Measurements from ENCODE around the gene MCFD2. TPM values are rescaled to one million over a fixed set of nuclear protein-coding genes. Genes with fewer than 3 reads are reported as not detected.

MCFD2 gene
- total and polyA plus RNA-seq, 8 donors: 13.3 to 127 (median 43.3) TPM

DNA sequence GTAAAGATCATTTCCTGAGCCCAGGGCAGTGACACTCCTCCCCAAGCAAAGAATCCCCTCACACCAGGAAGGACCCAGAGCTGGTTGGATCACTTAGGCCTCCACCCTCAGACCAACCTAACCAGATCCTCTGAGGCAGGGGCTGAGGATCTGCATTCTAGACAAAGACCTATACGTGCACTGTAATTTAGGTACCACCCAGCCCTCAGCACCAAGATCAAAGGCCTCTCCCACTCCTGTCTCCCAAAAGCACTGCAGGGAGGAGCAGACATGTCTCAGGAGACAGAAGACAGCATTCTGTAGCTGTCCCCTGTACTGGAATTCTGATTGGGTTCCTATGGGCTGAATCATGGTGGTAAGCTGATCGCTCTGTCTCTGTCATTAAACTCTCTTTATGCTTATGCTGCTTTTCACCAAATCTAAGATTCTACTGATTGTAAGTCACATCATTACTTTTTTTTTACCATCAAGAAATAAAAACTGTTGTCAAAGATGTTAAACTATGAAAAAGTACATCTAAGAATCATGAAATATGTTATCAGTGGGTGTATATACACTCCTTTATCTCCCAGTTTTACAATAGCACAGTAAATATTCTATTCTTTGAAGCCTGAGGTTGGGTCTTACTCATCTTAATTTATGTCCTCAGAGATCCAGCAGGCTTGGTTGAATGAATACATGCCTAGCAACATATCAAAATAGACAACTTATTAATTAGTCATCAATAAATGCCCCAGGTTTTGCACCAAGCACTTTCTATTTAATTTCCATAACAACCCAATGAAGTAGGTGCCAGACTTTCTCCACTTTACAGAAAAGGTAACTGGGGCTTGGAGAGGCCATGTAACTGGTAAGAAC, 28.3 kb downstream of the MCFD2 start:
- no peak for DNase-seq
- WGBS, 5 donors: 73 to 98% (median 96%) methylated on average over 2 of the region's 2 CpGs
- Histone ChIP-seq H3K27ac (no peak overlapping the region), H3K4me3 (no peak overlapping the region), H3K27me3 (no peaks in the 10 kb centered on the region), H3K4me1 (peaks cover 0 to 7% (median 2%) of the 10 kb centered on the region in 4 donors), H3K9me3 (no peaks in the 10 kb centered on the region), H3K36me3 (no peaks in the 10 kb centered on the region)
- intact Hi-C loops (cut with DNase I; ENCODE audit: low total_unique reads): no loop called here
- TF ChIP-seq EP300 (IDR thresholded peaks at IDR 0.05) (no peak), POLR2AphosphoS5 (IDR thresholded peaks at IDR 0.05) (no peak), POLR2A (IDR thresholded peaks at IDR 0.05) (no peak)
- TF ChIP-seq, protein P1, sequence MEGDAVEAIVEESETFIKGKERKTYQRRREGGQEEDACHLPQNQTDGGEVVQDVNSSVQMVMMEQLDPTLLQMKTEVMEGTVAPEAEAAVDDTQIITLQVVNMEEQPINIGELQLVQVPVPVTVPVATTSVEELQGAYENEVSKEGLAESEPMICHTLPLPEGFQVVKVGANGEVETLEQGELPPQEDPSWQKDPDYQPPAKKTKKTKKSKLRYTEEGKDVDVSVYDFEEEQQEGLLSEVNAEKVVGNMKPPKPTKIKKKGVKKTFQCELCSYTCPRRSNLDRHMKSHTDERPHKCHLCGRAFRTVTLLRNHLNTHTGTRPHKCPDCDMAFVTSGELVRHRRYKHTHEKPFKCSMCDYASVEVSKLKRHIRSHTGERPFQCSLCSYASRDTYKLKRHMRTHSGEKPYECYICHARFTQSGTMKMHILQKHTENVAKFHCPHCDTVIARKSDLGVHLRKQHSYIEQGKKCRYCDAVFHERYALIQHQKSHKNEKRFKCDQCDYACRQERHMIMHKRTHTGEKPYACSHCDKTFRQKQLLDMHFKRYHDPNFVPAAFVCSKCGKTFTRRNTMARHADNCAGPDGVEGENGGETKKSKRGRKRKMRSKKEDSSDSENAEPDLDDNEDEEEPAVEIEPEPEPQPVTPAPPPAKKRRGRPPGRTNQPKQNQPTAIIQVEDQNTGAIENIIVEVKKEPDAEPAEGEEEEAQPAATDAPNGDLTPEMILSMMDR (IDR thresholded peaks at IDR 0.05): no peak

DNA sequence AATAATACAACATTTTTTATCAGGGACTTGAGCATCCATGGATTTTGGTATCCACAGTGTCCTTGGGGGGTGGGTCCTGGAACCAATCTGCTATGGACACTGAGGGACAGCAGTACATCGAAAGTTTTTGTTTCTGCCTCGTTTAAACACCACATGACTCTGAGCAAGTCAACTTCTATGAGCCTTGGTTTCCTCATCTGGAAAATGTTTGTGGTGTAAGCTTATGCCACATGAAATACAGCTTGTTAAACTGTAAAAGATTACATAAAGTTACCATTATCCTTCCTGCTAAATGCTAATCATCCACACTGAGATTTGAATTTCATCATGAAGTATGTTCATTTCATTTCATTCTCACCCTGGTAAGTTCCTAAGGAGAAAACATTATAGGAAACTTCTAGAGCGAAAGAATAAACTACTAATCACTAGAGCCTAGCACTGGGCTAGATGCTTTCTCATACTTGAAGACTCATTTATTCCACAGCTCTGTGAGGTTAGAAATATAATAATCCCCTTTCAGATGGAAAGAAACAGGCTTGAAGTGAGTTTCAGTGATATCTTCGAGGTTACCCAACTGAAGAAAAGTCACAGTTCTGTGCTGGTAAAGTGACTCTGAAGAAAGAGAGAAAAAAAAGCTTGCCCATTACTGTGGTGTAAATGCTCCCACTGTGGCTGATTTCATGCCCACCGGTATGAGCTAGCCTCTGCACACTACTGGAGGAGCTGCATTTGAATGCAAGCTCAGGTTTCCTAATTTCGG, 29.2 kb downstream of the MCFD2 start:
- Histone ChIP-seq H3K36me3 (no peaks in the 10 kb centered on the region), H3K27me3 (no peaks in the 10 kb centered on the region), H3K4me1 (peaks cover 0 to 11% (median 3%) of the 10 kb centered on the region in 4 donors), H3K27ac (no peak overlapping the region), H3K4me3 (no peak overlapping the region), H3K9me3 (no peaks in the 10 kb centered on the region)
- intact Hi-C loops (cut with DNase I; ENCODE audit: low total_unique reads): no loop called here
- TF ChIP-seq, protein P1 (IDR thresholded peaks at IDR 0.05): no peak
- TF ChIP-seq POLR2AphosphoS5 (IDR thresholded peaks at IDR 0.05) (no peak), POLR2A (IDR thresholded peaks at IDR 0.05) (no peak), EP300 (IDR thresholded peaks at IDR 0.05) (no peak)
- 77 to 87% (median 84%) methylated on average over 6 of the region's 6 CpGs for WGBS, 5 donors
- DNase-seq: no peak

DNA sequence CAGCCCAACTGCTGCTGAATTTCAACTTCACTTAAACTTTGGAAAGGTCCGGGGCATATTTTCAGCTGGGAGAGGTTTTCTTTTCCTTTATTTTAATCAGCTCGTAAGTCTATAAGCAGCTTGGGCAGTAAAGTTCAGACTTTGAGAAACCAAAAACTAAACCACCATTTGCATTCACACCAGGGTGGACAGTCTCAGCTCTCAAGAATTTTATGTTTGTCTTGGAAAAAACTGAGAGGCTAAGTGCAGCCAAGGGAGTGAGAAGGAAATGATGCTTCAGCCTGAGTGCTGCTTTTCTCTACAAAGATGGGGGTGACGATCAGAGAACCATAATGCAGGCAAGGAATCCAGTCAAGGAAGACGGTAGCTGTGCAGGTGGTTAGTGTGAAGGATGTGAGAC, 30.2 kb downstream of the MCFD2 start:
- TF ChIP-seq POLR2AphosphoS5 (IDR thresholded peaks at IDR 0.05) (no peak), POLR2A (IDR thresholded peaks at IDR 0.05) (no peak), EP300 (IDR thresholded peaks at IDR 0.05) (no peak)
- TF ChIP-seq, protein P1 (IDR thresholded peaks at IDR 0.05): no peak
- intact Hi-C loops (cut with DNase I; ENCODE audit: low total_unique reads): no loop called here
- Histone ChIP-seq H3K9me3 (no peaks in the 10 kb centered on the region), H3K27ac (no peak overlapping the region), H3K36me3 (no peaks in the 10 kb centered on the region), H3K27me3 (no peaks in the 10 kb centered on the region), H3K4me3 (no peak overlapping the region), H3K4me1 (peaks cover 0 to 13% (median 3%) of the 10 kb centered on the region in 4 donors)
- 66 to 91% (median 78%) methylated on average over 4 of the region's 4 CpGs for WGBS, 5 donors
- DNase-seq: no peak

DNA sequence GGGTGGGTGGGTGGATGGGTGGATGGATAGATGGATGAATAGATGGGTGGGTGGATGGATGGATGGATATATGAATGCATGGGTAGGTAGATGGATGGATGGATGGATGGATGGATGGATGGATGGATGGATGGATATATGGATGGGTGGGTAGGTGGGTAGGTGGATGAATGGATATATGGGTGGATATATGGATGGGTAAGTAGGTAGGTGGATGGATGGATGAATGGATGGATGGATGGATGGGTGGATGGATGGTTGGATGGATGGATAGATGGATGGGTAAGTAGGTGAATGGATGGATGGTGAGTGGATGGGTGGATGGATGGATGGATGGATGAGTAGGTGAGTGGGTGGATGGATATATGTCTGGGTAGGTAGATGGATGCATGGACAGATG, 36.1 kb downstream of the MCFD2 start:
- Histone ChIP-seq H3K27ac (no peak overlapping the region), H3K36me3 (no peaks in the 10 kb centered on the region), H3K4me3 (no peak overlapping the region), H3K4me1 (peaks cover 5 to 36% (median 17%) of the 10 kb centered on the region in 4 donors), H3K9me3 (no peaks in the 10 kb centered on the region), H3K27me3 (no peaks in the 10 kb centered on the region)
- TF ChIP-seq, protein P1 (IDR thresholded peaks at IDR 0.05): no peak
- TF ChIP-seq POLR2AphosphoS5 (IDR thresholded peaks at IDR 0.05) (no peak), POLR2A (IDR thresholded peaks at IDR 0.05) (no peak), EP300 (IDR thresholded peaks at IDR 0.05) (no peak)
- intact Hi-C loops (cut with DNase I; ENCODE audit: low total_unique reads): no loop called here
- DNase-seq: no peak
